GM12864 (cell line): Measurements from ENCODE around the gene TXN2.
"Not testable (repeated sequence)": the region's sequence is repeated elsewhere in the genome, so short reads cannot be mapped to it uniquely, and the experiment has no call there.

Experiments
- DNase-seq: peaks from one replicate; pipeline ENCODE4 v3.0.0-alpha.2; 2011; ENCODE audit warnings: low read depth
- H3K4me3 ChIP-seq: 2 replicates; pipeline ENCODE4 v1.5.1; 2011; ENCODE audit warnings: mild to moderate bottlenecking, low read depth, low read length, control low read depth
- CTCF ChIP-seq: IDR thresholded peaks from 2 replicates; pipeline ENCODE4 v1.5.1; 2011; ENCODE audit warnings: low read depth, mild to moderate bottlenecking, moderate library complexity, low read length, control low read depth, inconsistent platforms; ENCODE audit errors: missing control alignments

Gene TXN2

GRCh38 chr22:36481393-36482168, at the start of gene TXN2:
Gene TXN2, minus strand, starts transcription at chr22:36481640. Its CDS starts 803 bp downstream, at chr22:36480837.
- no peak for TF ChIP-seq CTCF
- DNase-seq: peak; percentile 91
- H3K4me3 ChIP-seq: peak within 1 kb of the TSS; percentile 56

- peak; percentile 99 for DNase-seq
- peak within 1 kb of the TSS; percentile 88 for H3K4me3 ChIP-seq
- no peak for TF ChIP-seq CTCF
These were observed 47.6 kb upstream of the TXN2 start, which contains the start of gene EIF3D for GRCh38 chr22:36528795-36529751. Gene EIF3D, minus strand, starts transcription at chr22:36529166. Its CDS starts 3,045 bp downstream, at chr22:36526121.

- no peak for DNase-seq
- no peak for TF ChIP-seq CTCF
- H3K4me3 ChIP-seq: peak overlapping the region; percentile 88
These were observed 46.9 kb upstream of the TXN2 start for GRCh38 chr22:36528341-36528740.

GRCh38 chr22:36522662-36523061, 41.2 kb upstream of the TXN2 start:
- no peak for DNase-seq
- TF ChIP-seq CTCF: no peak
- no peak overlapping the region for H3K4me3 ChIP-seq

GRCh38 chr22:36520423-36520822, 39.0 kb upstream of the TXN2 start:
- no peak for DNase-seq
- TF ChIP-seq CTCF: no peak

GRCh38 chr22:36519906-36520305, 38.5 kb upstream of the TXN2 start:
- not testable (repeated sequence) for DNase-seq, H3K4me3 ChIP-seq

More at GRCh38 chr22:36520423-36520822, 39.0 kb upstream of the TXN2 start:
- H3K4me3 ChIP-seq: no peak overlapping the region

GRCh38 chr22:36514766-36515165, 33.3 kb upstream of the TXN2 start:
- TF ChIP-seq CTCF: no peak
- no peak overlapping the region for H3K4me3 ChIP-seq
- DNase-seq: no peak
